ENCODE measurements around the gene GLB1L2.
A peak's percentile ranks its signal among the peaks of the same experiment; 100 is the strongest.

The GLB1L2 gene

GRCh38 chr11:134289167-134289566, 42.6 kb upstream of the GLB1L2 start:
- ChIA-PET POLR2A (no interaction called here), CTCF (no interaction called here)
- no peak for DNase-seq (ENCODE audit: extremely low spot score)
- no peak for TF ChIP-seq CTCF (IDR thresholded peaks at IDR 0.05; ENCODE audit: control extremely low read depth, extremely low read depth, low read depth, missing control alignments)

- TF ChIP-seq CTCF (IDR thresholded peaks at IDR 0.05; ENCODE audit: control extremely low read depth, extremely low read depth, low read depth, missing control alignments): no peak
- ChIA-PET CTCF (no interaction called here), POLR2A (no interaction called here)
- DNase-seq (ENCODE audit: extremely low spot score): no peak
These were observed 42.0 kb upstream of the GLB1L2 start for GRCh38 chr11:134289789-134290188.

- TF ChIP-seq CTCF (IDR thresholded peaks at IDR 0.05; ENCODE audit: control extremely low read depth, extremely low read depth, low read depth, missing control alignments): no peak
- CTCF ChIA-PET: no interaction called here
- POLR2A ChIA-PET: no interaction called here
- no peak for DNase-seq (ENCODE audit: extremely low spot score)
These were observed 41.1 kb upstream of the GLB1L2 start for GRCh38 chr11:134290646-134291045.

- no peak for TF ChIP-seq CTCF (IDR thresholded peaks at IDR 0.05; ENCODE audit: control extremely low read depth, extremely low read depth, low read depth, missing control alignments)
- ChIA-PET POLR2A (interaction anchor here (0.7 kb wide), 1 partner anchor 266 kb away, joined by 3 read pairs; no protein-coding TSS in a partner anchor), CTCF (no interaction called here)
- DNase-seq (ENCODE audit: extremely low spot score): no peak
These were observed 40.6 kb upstream of the GLB1L2 start for GRCh38 chr11:134291196-134291595.

- no peak for TF ChIP-seq CTCF (IDR thresholded peaks at IDR 0.05; ENCODE audit: control extremely low read depth, extremely low read depth, low read depth, missing control alignments)
- ChIA-PET CTCF (interaction anchor here (1.1 kb wide), 1 partner anchor 30 kb away, joined by 4 read pairs; no protein-coding TSS in a partner anchor), POLR2A (no interaction called here)
- DNase-seq (ENCODE audit: extremely low spot score): peak; percentile 9
These were observed 39.1 kb upstream of the GLB1L2 start for GRCh38 chr11:134292661-134293060.

GRCh38 chr11:134293119-134294113, 38.4 kb upstream of the GLB1L2 start:
- CTCF ChIA-PET: no interaction called here
- POLR2A ChIA-PET: no interaction called here
- DNase-seq (ENCODE audit: extremely low spot score): peak; percentile 11
- no peak for TF ChIP-seq CTCF (IDR thresholded peaks at IDR 0.05; ENCODE audit: control extremely low read depth, extremely low read depth, low read depth, missing control alignments)
